ENCODE data around the gene MSMB.
"Not testable (repeated sequence)": the region's sequence is repeated elsewhere in the genome, so short reads cannot be mapped to it uniquely, and the experiment has no call there.

The MSMB gene

DNA sequence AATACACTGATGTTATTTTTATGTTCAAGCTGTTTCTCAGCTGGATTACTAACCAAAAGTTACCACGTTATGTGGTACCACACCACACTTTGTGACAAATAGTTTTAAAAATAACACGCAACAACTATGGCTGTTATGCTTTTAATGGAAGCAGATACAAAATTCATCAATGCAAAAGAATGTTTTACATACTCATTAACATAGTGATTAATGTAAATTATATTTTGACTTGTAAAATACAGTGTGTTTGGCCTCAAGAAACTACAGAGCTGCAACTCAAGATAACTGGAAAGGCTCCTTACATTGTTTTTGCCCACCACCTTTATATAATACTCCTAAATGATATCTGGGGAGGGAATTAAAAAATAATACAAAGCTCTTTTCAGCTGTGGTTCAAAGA is 41.1 kb downstream of the MSMB start:
- ATAC-seq = no peak

DNA sequence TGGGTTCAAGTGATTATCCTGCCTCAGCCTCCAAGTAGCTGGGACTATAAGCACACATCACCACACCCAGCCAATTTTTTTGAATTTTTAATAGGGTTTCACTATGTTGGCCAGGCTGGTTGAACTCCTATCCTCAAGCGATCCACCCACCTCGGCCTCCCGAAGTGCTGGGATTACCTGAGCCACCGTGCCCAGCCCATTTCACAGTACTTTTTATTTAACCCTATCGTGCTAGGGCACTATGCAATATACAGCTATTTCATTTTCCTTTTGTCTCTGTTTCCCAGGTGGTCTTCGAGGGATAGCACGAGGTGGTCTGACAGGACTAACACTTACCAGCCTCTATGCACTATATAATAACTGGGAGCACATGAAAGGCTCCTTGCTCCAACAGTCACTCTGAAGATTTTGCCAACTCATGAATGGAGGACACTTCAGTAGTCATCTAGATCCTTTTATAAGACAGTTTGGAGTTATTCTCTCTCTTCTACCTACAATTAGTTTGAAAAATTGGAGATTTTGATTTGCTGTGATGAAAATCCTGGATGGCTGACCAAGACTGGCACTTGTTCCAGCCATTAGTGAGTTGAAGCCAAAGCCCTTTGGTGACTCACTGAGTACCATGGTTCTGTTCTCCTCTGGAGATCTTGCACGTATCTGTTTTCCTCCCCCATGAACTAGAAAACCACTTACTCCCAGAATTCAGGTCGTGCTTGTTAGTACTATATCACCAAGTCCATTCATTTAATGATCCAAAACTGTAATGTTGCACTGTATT is 43.0 kb downstream of the MSMB start:
- no peak for ATAC-seq

DNA sequence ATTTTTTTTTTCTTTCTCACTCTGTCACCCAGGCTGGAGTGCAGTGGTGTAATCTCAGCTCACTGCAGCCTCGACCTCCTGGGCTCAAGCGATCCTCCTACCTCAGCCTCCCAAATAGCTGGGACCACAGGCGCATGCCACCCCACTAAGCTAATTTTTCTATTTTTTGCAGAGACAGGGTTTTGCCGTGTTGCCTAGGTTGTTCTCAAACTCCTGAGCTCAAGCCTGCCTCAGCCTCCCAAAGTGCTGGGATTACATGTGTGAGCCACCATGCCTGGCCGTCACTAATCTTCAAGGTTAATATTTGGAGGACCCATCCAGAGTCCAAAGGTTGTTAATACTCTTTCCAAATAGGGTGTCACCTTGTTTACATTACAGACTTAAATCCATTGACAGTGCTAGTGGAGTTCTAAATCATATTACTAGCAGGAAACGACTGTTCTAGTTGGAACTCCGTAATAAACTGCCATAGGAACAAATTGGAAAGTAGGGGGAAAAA is 43.8 kb downstream of the MSMB start:
- ATAC-seq = not testable (repeated sequence)

DNA sequence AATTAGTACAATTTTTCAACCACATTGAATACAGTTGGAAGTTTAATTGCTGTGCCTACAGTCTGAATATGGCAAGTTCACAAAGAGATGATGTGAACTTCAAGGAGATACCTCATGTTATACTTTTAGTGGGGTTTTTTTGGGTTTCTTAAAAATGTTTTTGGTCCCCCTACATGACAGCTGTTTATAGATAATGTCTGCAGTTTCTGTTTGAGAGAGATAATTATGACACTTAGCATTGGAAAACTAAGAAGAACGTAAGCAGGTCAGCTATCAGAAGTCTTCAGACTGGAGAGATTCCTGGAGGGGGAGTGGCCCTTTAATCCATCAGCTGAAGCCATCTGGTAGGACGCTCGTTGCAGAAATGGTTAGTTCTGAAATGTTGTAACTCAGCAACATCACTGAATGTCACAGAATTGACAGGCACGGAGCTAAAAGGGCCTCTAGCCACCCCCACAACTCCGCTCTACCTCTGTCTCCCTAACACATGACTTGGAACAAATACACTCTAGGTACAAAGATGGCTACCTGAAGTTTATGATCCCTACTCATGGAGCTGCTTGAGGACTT is 44.8 kb downstream of the MSMB start:
- no peak for ATAC-seq

DNA sequence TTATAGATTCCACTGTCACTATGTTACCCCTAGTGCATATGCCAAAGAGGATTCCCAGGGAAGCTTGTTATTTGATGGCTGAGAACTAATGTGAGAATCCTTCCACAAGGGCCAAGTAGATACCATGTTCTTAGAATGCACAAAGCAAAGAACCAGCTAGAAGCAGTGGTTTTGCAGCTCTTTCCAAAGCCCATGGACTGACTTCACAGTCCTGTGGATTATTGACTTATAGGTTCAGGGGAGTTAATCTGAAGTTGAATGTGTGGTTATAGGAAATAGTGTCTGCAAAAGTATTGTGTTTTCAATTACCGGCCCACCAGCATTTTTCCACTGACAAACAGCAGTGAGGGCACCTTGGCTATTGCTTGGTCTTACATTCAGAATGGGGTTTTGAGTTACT is 45.5 kb downstream of the MSMB start:
- ATAC-seq = no peak

DNA sequence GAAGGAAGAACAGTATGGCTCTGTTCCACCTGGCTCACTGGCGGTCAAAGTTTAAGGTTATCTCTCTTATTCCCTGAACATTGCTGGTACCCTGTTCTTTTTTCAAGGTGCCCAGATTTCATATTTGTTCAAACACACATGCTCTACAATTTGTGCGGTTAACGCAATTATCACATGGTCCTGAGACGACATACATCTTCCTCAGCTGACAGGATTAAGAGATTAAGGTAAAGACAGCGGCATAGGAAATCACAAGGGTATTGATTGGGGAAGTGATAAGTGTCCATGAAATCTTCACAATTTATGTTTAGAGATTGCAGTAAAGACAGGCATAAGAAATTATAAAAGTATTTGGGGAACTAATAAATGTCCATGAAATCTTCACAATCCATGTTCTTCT is 46.1 kb downstream of the MSMB start:
- ATAC-seq = not testable (repeated sequence)

DNA sequence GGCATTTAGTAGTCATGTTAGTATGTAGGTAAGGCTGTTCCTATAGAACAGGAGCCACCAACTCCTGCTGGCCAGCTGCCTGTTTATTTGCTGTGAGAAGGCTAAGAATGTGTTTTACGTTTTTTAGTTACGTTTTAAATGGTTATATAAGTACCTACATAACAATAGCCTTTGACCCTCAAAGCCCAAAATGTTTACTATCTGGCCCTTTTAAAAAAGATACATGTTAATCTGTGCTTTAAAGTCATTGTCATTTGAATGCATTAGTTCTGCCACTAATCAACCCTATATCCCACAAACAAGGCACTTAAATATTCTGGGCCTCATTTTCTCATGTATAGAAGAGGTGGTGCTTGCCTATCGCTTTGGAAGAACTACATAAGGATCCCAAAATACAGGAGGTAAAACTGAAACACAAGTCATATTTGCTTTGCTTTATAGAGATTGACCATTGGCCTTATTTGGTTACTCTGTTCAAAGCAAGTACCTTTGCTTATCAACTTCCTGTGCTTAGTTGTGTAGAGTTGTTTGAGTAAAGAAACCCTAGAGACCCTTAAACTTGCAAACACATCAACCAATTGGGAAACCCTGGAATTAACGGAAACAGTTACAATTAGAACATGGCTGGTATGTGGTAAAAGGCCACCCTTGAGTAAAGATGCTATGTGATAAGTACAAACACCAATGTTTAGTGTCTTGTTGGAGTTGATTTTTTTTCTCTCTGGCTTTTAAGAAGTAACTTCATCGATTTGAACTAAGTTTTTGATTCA is 47.9 kb downstream of the MSMB start:
- no peak for ATAC-seq

DNA sequence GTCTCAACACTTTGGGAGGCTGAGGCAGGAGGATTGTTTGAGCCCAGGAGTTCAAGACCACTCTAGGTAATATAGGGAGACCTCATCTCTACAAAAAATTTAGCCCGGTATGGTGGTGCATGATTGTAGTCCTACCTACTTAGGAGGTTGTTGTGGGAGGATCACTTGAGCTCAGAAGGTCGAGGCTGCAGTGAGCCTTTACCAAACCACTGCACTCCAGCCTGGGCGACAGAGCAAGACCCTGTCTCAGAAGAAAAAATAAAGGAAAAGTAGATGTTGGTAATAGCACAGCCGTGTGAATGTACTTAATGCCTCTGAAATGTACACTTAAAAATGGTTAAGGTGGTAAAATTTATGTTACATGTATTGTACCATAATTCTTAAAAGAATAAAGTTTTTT is 48.5 kb downstream of the MSMB start:
- no peak for ATAC-seq

DNA sequence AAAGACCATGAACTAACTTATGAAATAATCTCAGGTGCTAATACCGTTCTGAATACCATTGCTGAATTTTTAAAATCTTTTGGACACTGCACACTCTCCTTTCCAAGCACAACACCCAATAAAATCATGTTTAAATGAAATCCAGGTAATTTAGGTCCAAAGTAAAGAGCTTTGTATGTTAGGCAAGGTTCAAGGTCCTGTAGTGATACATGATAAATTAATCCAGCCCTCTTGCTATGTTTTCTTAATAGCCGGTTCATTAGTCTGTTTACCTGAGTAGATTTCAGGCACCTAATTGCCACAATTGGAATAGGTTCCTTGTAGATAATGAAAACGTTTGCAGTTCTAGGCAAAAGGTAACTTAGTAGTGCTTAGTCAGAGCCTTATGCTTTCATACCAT is 60.5 kb downstream of the MSMB start:
- not testable (repeated sequence) for ATAC-seq

DNA sequence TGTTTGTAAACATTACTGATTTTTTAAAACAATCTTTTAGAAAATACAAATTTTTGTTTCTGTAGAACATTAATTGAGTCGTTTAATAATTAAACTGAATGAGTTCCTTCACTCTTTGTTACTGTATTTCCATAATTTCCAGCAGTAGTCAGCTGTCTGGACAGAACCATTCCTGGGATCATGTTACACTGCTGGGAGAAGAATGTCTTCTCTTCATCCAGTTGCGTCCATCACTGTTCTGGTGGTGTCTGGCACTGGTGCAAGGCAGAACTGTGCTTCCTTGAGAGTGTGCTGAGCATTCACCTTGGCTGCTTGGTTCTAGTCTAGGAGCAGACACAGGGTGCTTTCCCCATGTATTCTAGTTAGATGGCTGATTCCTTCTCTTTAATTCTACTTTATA is 61.6 kb downstream of the MSMB start:
- not testable (repeated sequence) for ATAC-seq

DNA sequence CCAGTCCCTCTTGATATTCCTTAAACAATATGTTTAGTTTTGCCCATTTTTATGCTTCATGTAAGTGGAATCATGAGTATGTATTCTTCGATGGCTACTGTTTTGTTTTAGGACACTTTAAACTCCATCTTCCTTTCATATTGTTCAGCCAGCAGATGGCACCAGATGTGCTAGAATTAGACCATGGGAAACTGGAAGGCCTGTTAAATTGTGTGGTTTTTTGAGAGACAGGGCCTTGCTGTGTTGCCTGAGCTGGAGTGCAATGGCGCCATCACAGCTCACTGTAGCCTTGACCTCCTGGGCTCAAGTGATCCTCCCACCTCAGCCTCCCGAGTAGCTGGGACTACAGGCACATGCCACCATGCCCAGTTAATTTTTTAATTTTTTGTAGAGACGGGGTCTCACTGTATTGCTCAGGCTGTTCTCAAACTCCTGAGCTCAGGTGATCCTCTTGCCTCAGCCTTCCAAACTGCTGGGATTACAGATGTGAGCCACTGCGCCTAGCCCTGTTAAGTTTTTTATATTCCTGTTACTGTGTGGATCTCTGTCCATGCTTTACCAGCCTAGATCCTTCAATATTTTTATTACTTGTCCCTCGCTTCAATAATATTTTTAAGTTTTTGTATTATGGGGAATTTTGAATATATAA is 62.4 kb downstream of the MSMB start:
- peak in 1 of 2 donors; percentile 49 for ATAC-seq
